Dendritic cell treated with granulocyte-macrophage colony-stimulating factor and Interleukin-4, amounts not matched to agents 40 ng/mL and 50 ng/mL, for 4 days (primary cell): ENCODE data around the gene NCAPH2.
"Not testable (repeated sequence)": the region's sequence is repeated elsewhere in the genome, so short reads cannot be mapped to it uniquely, and the experiment has no call there.

Experiments used
- H3K27ac Mint-ChIP-seq: one replicate; pipeline ENCODE4 v1.8.0; 2022; ENCODE audit warnings: mild to moderate bottlenecking, mixed read lengths
- H3K27me3 Mint-ChIP-seq: one replicate; pipeline ENCODE4 v1.8.0; 2022; ENCODE audit warnings: mild to moderate bottlenecking, mixed read lengths
- H3K36me3 Mint-ChIP-seq: one replicate; pipeline ENCODE4 v1.8.0; 2022; ENCODE audit warnings: low read depth, mixed read lengths
- H3K4me1 Mint-ChIP-seq: one replicate; pipeline ENCODE4 v1.8.0; 2022; ENCODE audit warnings: low read depth, mixed read lengths
- H3K4me3 Mint-ChIP-seq: one replicate; pipeline ENCODE4 v1.8.0; 2022; ENCODE audit warnings: mild to moderate bottlenecking, moderate library complexity, mixed read lengths
- H3K9me3 Mint-ChIP-seq: one replicate; pipeline ENCODE4 v1.8.0; 2022; ENCODE audit warnings: mixed read lengths
- intact Hi-C: fragments of 100-400 bp; cut with micrococcal nuclease; formaldehyde crosslinking; loops from one replicate; pipeline ENCODE4 v1.15.0; 2022

Gene NCAPH2

DNA sequence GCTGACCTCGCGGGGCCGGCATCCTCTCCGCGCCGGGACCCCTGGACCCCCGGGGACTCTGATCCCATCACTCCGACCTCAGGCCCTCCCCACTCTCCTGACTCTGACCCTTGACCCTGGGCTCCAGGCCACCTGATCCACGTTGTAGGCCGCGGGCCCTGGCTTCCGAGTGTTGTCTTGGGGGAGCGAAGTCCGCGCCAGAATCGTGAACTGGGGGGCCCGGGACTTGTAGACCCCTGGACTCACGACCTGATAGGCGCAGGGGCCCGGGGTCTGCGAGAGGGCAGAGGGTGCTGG, 22.5 kb downstream of the NCAPH2 start:
- Mint-ChIP-seq H3K4me1 (peaks cover 62% of the 10 kb centered on the region), H3K27ac (peak overlapping the region; percentile 95), H3K27me3 (no peaks in the 10 kb centered on the region), H3K9me3 (no peaks in the 10 kb centered on the region), H3K4me3 (peak overlapping the region; percentile 97), H3K36me3 (peaks cover 67% of the 10 kb centered on the region)
- intact Hi-C loops, result loop anchor here (1.0 to 2.0 kb wide), 2 partner anchors 9 to 52 kb away; partner anchors contain the start of gene CHKB

GRCh38 chr22:50530877-50531545, 23.0 kb downstream of the NCAPH2 start:
- H3K27ac Mint-ChIP-seq, result peak overlapping the region; percentile 95
- H3K36me3 Mint-ChIP-seq, result peaks cover 66% of the 10 kb centered on the region
- no peaks in the 10 kb centered on the region for H3K27me3 Mint-ChIP-seq
- H3K4me3 Mint-ChIP-seq, result peak overlapping the region; percentile 97
- H3K4me1 Mint-ChIP-seq, result peaks cover 62% of the 10 kb centered on the region
- no peaks in the 10 kb centered on the region for H3K9me3 Mint-ChIP-seq
- intact Hi-C loops, result loop anchor here (1.0 to 2.0 kb wide), 2 partner anchors 8 to 52 kb away; partner anchors contain the start of gene CHKB

- H3K4me3 Mint-ChIP-seq, result peak overlapping the region; percentile 97
- H3K27ac Mint-ChIP-seq, result peak overlapping the region; percentile 95
- intact Hi-C loops, result loop anchor here (2.0 kb wide), 1 partner anchor 51 kb away; the partner anchor contains the start of gene CHKB
- peaks cover 61% of the 10 kb centered on the region for H3K4me1 Mint-ChIP-seq
- H3K36me3 Mint-ChIP-seq, result peaks cover 63% of the 10 kb centered on the region
- no peaks in the 10 kb centered on the region for H3K27me3 Mint-ChIP-seq
- H3K9me3 Mint-ChIP-seq, result no peaks in the 10 kb centered on the region
Observed at GRCh38 chr22:50531546-50531961, 23.5 kb downstream of the NCAPH2 start.

DNA sequence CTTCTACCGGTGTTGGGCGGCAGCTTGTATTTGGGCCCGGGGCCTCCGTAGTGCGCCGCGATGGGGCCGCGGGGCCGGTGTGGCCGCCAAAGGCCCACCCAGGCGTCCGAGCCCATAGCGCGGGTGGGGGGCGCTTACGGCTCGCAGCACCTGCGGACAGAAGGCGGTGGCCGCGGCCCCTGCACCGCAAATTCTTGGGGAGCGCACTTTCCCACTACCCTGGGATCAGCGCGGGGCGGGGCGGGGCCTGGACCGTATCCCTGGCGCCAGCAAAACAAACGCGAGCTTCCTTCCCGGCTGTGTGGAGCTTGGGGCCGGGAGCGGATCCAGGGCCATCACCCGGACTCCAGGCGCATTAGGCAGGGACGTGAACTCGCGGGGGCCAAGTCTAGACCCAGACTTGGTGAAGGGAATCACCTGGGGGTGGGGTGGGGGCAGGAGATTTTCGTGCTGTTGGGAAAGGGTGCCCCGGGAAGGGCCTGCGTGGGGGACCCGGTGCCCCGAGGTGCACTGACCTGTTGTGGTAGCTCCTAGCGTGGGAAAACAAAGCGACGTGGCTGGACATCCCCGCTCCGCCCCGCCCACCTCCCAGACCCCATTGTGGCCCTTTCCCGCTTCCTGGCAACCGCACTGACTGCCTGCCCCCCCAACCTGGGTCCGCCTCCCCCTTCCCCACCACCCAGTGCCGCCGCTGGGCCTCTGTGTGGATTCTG, 24.1 kb downstream of the NCAPH2 start:
- Mint-ChIP-seq H3K27me3 (no peaks in the 10 kb centered on the region), H3K4me3 (peak overlapping the region; percentile 97), H3K27ac (peak overlapping the region; percentile 95), H3K4me1 (peaks cover 60% of the 10 kb centered on the region), H3K9me3 (no peaks in the 10 kb centered on the region), H3K36me3 (peaks cover 57% of the 10 kb centered on the region)
- intact Hi-C loops, result loop anchor here (1.0 to 2.0 kb wide), 2 partner anchors 10 to 51 kb away; partner anchors contain the start of gene CHKB

- intact Hi-C loops, result loop anchor here (1.0 kb wide), 1 partner anchor 9 kb away; no protein-coding TSS in a partner anchor
- Mint-ChIP-seq H3K4me3 (peak overlapping the region; percentile 97), H3K27ac (peak overlapping the region; percentile 95), H3K36me3 (peaks cover 52% of the 10 kb centered on the region), H3K4me1 (peaks cover 60% of the 10 kb centered on the region), H3K27me3 (no peaks in the 10 kb centered on the region), H3K9me3 (no peaks in the 10 kb centered on the region)
Observed at GRCh38 chr22:50532824-50533796, 25.1 kb downstream of the NCAPH2 start.

GRCh38 chr22:50533856-50534711, 26.1 kb downstream of the NCAPH2 start:
- peaks cover 58% of the 10 kb centered on the region for H3K4me1 Mint-ChIP-seq
- peak overlapping the region; percentile 57 for H3K4me3 Mint-ChIP-seq
- H3K9me3 Mint-ChIP-seq, intact Hi-C loops, H3K27me3 Mint-ChIP-seq: not testable (repeated sequence)
- peak overlapping the region; percentile 95 for H3K27ac Mint-ChIP-seq
- H3K36me3 Mint-ChIP-seq, result peaks cover 48% of the 10 kb centered on the region

DNA sequence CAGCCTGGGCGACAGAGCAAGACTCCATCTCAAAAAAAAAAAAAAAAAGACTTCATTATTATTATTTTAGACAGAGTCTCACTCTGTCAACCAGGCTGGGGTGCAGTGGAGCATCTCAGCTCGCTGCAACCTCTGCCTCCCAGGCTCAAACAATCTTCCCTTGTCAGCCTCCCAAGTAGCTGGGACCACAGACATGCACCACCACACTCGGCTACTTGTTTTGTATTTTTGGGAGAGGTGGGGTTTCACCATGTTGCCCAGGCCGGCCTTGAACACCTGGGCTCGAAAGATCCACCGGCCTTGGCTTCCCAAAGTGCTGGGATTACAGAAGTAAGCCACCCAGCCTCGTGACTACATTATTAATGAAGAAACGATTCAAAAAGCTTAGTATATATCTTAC, 27.1 kb downstream of the NCAPH2 start:
- intact Hi-C loops, result no loop called here
- peak overlapping the region; percentile 40 for H3K4me3 Mint-ChIP-seq
- peaks cover 38% of the 10 kb centered on the region for H3K36me3 Mint-ChIP-seq
- peak overlapping the region; percentile 95 for H3K27ac Mint-ChIP-seq
- H3K27me3 Mint-ChIP-seq, result no peaks in the 10 kb centered on the region
- H3K4me1 Mint-ChIP-seq, result peaks cover 59% of the 10 kb centered on the region
- H3K9me3 Mint-ChIP-seq, result no peaks in the 10 kb centered on the region

DNA sequence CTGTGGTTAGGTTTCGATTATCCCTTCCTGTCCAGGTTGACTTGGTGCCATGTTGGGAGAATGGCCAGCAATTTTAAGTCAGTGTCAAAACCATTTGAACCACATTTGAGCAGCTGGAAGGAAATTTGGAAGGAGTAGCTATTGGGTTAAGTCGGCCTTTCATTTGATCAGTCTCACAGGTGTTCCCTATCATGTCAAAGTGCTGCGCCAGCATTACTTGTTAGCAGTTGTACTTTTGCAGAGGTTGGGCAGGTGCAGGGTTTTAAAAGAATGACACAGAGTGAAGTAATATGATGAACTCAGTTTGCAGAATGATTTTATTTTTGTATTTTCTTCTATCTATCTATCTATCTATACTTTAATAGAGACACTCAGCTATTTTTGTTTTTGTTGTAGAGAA, 28.2 kb downstream of the NCAPH2 start:
- Mint-ChIP-seq H3K27me3 (no peaks in the 10 kb centered on the region), H3K9me3 (no peaks in the 10 kb centered on the region), H3K36me3 (peaks cover 27% of the 10 kb centered on the region), H3K27ac (peak overlapping the region; percentile 95), H3K4me1 (peaks cover 69% of the 10 kb centered on the region), H3K4me3 (no peak overlapping the region)
- intact Hi-C loops, result no loop called here

- Mint-ChIP-seq H3K4me3 (peak overlapping the region; percentile 62), H3K4me1 (peaks cover 71% of the 10 kb centered on the region), H3K27ac (peak overlapping the region; percentile 95), H3K27me3 (no peaks in the 10 kb centered on the region), H3K9me3 (no peaks in the 10 kb centered on the region), H3K36me3 (peaks cover 23% of the 10 kb centered on the region)
- intact Hi-C loops, result loop anchor here (2.0 kb wide), 1 partner anchor 45 kb away; the partner anchor contains the start of gene CHKB
Observed at GRCh38 chr22:50537765-50538164, 29.7 kb downstream of the NCAPH2 start.

GRCh38 chr22:50540381-50540780, 32.4 kb downstream of the NCAPH2 start:
- H3K4me1 Mint-ChIP-seq, result peaks cover 57% of the 10 kb centered on the region
- intact Hi-C loops, result no loop called here
- H3K27me3 Mint-ChIP-seq, result peaks cover 1% of the 10 kb centered on the region
- peak overlapping the region; percentile 95 for H3K27ac Mint-ChIP-seq
- peaks cover 18% of the 10 kb centered on the region for H3K36me3 Mint-ChIP-seq
- no peaks in the 10 kb centered on the region for H3K9me3 Mint-ChIP-seq
- H3K4me3 Mint-ChIP-seq, result peak overlapping the region; percentile 70

DNA sequence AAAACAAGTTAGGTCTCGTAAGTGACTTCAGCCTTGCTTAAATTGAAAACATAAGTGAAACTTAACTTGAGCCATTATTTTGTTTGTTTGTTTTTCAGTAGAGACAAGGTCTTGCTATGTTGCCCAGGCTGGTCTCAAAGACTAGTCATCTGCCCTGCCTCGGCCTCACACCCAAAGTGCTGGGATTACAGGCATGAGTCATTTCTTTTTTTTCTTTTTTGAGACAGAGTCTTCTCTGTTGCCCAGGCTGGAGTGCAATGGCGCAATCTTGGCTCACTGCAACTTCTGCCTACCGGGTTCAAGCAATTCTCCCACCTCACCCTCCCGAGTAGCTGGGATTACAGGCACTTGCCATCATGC, 33.6 kb downstream of the NCAPH2 start:
- intact Hi-C loops, result loop anchor here (1.0 kb wide), 1 partner anchor 9 kb away; no protein-coding TSS in a partner anchor
- H3K36me3 Mint-ChIP-seq, result peaks cover 18% of the 10 kb centered on the region
- not testable (repeated sequence) for H3K9me3 Mint-ChIP-seq, H3K27me3 Mint-ChIP-seq
- peaks cover 58% of the 10 kb centered on the region for H3K4me1 Mint-ChIP-seq
- peak overlapping the region; percentile 70 for H3K4me3 Mint-ChIP-seq
- peak overlapping the region; percentile 95 for H3K27ac Mint-ChIP-seq

DNA sequence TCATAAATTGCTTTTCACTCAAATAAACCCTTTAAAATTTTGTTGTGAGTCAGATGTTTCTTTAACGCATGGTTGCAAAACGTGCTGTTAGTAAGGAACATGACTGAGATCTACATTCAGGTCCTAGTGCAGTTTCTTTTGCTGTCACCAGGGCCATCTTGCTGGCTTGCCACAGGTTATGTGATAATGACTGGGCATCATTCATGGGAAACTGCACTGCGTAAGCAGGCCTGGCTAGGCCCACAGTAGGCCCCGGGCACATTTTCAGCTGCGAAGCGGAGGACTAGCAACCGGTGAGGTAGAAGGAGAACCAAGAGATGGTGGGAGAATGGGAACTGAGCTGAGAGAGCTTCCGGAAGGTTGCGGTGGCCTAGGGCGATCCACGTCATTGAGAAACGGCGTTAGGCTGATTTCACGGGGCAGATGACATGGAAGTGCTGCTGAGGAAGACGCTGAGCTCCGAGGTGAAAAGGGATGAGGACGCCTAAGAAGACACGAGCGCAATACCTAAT, 34.4 kb downstream of the NCAPH2 start:
- no peaks in the 10 kb centered on the region for H3K9me3 Mint-ChIP-seq
- H3K4me1 Mint-ChIP-seq, result peaks cover 53% of the 10 kb centered on the region
- peak overlapping the region; percentile 95 for H3K27ac Mint-ChIP-seq
- peaks cover 10% of the 10 kb centered on the region for H3K27me3 Mint-ChIP-seq
- H3K36me3 Mint-ChIP-seq, result peaks cover 18% of the 10 kb centered on the region
- H3K4me3 Mint-ChIP-seq, result peak overlapping the region; percentile 70
- intact Hi-C loops, result loop anchor here (1.0 kb wide), 1 partner anchor 10 kb away; no protein-coding TSS in a partner anchor
